ENCODE data around the gene TYRP1. TPM values are rescaled to one million over a fixed set of nuclear protein-coding genes. Genes with fewer than 3 reads are reported as not detected.
"Not testable (repeated sequence)": the region's sequence is repeated elsewhere in the genome, so short reads cannot be mapped to it uniquely, and the experiment has no call there.

TYRP1 gene
- 0.31 TPM for total RNA-seq

GRCh38 chr9:12693141-12693540 lies at the start of gene TYRP1:
TSS of gene TYRP1 (plus strand) at chr9:12693385. CDS start at chr9:12693997, 612 bp downstream.
- DNase-seq = no peak

GRCh38 chr9:12643686-12644085 lies 49.5 kb upstream of the TYRP1 start:
- DNase-seq = no peak

- no peak for DNase-seq
Measured at GRCh38 chr9:12648925-12649324, 44.3 kb upstream of the TYRP1 start.

- DNase-seq = no peak
Measured at GRCh38 chr9:12651125-12651524, 42.1 kb upstream of the TYRP1 start.

GRCh38 chr9:12652973-12653372 lies 40.2 kb upstream of the TYRP1 start:
- DNase-seq = no peak

- no peak for DNase-seq
Measured at GRCh38 chr9:12656803-12657202, 36.4 kb upstream of the TYRP1 start.

- DNase-seq = no peak
Measured at GRCh38 chr9:12657233-12657632, 36.0 kb upstream of the TYRP1 start.

- no peak for DNase-seq
Measured at GRCh38 chr9:12657998-12658397, 35.2 kb upstream of the TYRP1 start.

- no peak for DNase-seq
Measured at GRCh38 chr9:12658531-12659209, 34.5 kb upstream of the TYRP1 start.

GRCh38 chr9:12659220-12659619 lies 34.0 kb upstream of the TYRP1 start:
- no peak for DNase-seq

GRCh38 chr9:12666813-12667212 lies 26.4 kb upstream of the TYRP1 start:
- no peak for DNase-seq

- DNase-seq = no peak
Measured at GRCh38 chr9:12667892-12668291, 25.3 kb upstream of the TYRP1 start.

GRCh38 chr9:12670006-12670405 lies 23.2 kb upstream of the TYRP1 start:
- DNase-seq = no peak

- no peak for DNase-seq
Measured at GRCh38 chr9:12674961-12675360, 18.2 kb upstream of the TYRP1 start.

- not testable (repeated sequence) for DNase-seq
Measured at GRCh38 chr9:12677462-12678126, 15.6 kb upstream of the TYRP1 start.

GRCh38 chr9:12680341-12680740 lies 12.8 kb upstream of the TYRP1 start:
- no peak for DNase-seq

GRCh38 chr9:12680757-12681156 lies 12.4 kb upstream of the TYRP1 start:
- DNase-seq = no peak

- DNase-seq = no peak
Measured at GRCh38 chr9:12681620-12682019, 11.6 kb upstream of the TYRP1 start.

GRCh38 chr9:12684974-12685373 lies 8.2 kb upstream of the TYRP1 start:
- no peak for DNase-seq

GRCh38 chr9:12689233-12689632 lies 4.0 kb upstream of the TYRP1 start:
- DNase-seq = no peak

GRCh38 chr9:12694013-12694412 lies 828 bp downstream of the TYRP1 start:
- no peak for DNase-seq

GRCh38 chr9:12695474-12695873 lies 2.3 kb downstream of the TYRP1 start:
- no peak for DNase-seq

- DNase-seq = no peak
Measured at GRCh38 chr9:12696931-12697622, 3.9 kb downstream of the TYRP1 start.

GRCh38 chr9:12697719-12698118 lies 4.5 kb downstream of the TYRP1 start:
- no peak for DNase-seq

Data from occipital lobe (tissue), 2 donors.